C4-2B (cell line): ENCODE measurements around the gene SPG11.
"Not testable (repeated sequence)": the region's sequence is repeated elsewhere in the genome, so short reads cannot be mapped to it uniquely, and the experiment has no call there.

Experiments
- ZFX ChIP-seq: fragments of 450-650 bp; IDR thresholded peaks from 2 replicates; pipeline ENCODE4 v1.6.1; 2017
- TF ChIP-seq, protein P1 (sequence below): fragments of 450-650 bp; conservative IDR thresholded peaks from 2 replicates; pipeline ENCODE4 v1.5.1; 2017; ENCODE audit warnings: mild to moderate bottlenecking

DNA sequence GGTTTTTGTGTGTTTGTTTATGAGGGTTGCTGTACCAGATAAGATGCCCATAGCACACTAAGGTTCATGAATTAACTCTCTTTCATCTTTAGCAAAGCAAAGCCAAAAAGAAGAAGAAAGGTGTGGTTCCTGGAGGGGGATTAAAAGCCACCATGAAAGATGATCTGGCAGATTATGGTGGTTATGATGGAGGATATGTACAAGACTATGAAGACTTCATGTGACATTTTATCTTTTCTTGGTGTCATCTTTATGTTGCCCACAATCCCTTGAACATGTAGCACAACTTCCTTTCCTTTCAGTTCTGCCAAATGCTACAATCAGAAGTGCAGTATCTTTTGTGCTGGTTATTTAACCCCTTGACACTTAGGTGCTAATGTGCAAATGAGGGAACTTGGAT, 102.5 kb downstream of the SPG11 start:
- TF ChIP-seq, protein P1, sequence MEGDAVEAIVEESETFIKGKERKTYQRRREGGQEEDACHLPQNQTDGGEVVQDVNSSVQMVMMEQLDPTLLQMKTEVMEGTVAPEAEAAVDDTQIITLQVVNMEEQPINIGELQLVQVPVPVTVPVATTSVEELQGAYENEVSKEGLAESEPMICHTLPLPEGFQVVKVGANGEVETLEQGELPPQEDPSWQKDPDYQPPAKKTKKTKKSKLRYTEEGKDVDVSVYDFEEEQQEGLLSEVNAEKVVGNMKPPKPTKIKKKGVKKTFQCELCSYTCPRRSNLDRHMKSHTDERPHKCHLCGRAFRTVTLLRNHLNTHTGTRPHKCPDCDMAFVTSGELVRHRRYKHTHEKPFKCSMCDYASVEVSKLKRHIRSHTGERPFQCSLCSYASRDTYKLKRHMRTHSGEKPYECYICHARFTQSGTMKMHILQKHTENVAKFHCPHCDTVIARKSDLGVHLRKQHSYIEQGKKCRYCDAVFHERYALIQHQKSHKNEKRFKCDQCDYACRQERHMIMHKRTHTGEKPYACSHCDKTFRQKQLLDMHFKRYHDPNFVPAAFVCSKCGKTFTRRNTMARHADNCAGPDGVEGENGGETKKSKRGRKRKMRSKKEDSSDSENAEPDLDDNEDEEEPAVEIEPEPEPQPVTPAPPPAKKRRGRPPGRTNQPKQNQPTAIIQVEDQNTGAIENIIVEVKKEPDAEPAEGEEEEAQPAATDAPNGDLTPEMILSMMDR: not testable (repeated sequence)
- not testable (repeated sequence) for TF ChIP-seq ZFX
